ENCODE results near the gene SSBP3. TPM values are rescaled to one million over a fixed set of nuclear protein-coding genes. Genes with fewer than 3 reads are reported as not detected.

The SSBP3 gene
- total and polyA plus RNA-seq, 2 of the 13 experiments (the other 11 are each of a cell fraction or from before 2014, with no cell fraction given), result 8.5 to 17.6 TPM

- 92% methylated on average over 3 of the region's 3 CpGs for WGBS (ENCODE audit: low lambda C conversion rate)
- FAIRE-seq (no peak), ATAC-seq (no peak), DNase-seq (ENCODE audit: low spot score) (no peak)
- Histone ChIP-seq H3K79me2 (ENCODE audit: insufficient read depth, low read length) (no peaks in the 10 kb centered on the region), H3K4me2 (ENCODE audit: low read depth, low read length) (no peak overlapping the region), H3K4me1 (ENCODE audit: insufficient read depth, low read length) (no peaks in the 10 kb centered on the region), H4K20me1 (ENCODE audit: insufficient read depth, low read length) (no peaks in the 10 kb centered on the region), H3K4me3 (replicated peaks in 1 of 3; ENCODE audit: insufficient read depth in 1 of 3, low read depth in 2 of 3, low read length in 3 of 3) (no peak overlapping the region), H3K36me3 (replicated peaks in 1 of 2; ENCODE audit: control insufficient read depth in 1 of 2, insufficient read depth in 2 of 2, low read length in 2 of 2) (0 out of 5 replicates have a peak, but pooled peaks cover 0 to 2% of the 10 kb centered on the region in 2 experiments), H3K27me3 (ENCODE audit: control insufficient read depth in 1 of 2, insufficient read depth in 2 of 2, low read length in 2 of 2) (no peaks in the 10 kb centered on the region), H3K9me3 (ENCODE audit: low read length) (no peaks in the 10 kb centered on the region), H2AFZ (ENCODE audit: low read length) (no peak overlapping the region), H3K9ac (ENCODE audit: insufficient read depth, low read depth, low read length) (no peak overlapping the region), H3K27ac (ENCODE audit: extremely low read length, insufficient read depth, low read length) (no peak overlapping the region)
- TF ChIP-seq GABPA (IDR thresholded peaks at IDR 0.05; ENCODE audit: low read depth, low read length) (no peak), GABPA (CRISPR knock-in tag; IDR thresholded peaks at IDR 0.05; ENCODE audit: low read depth) (no peak), ATF7 (IDR thresholded peaks at IDR 0.05) (peak; percentile 87), ATF7 (CRISPR knock-in tag; IDR thresholded peaks at IDR 0.05) (no peak), SAFB2 (CRISPR knock-in tag; IDR thresholded peaks at IDR 0.05; ENCODE audit: borderline replicate concordance, low read depth) (no peak), ZNF629 (CRISPR knock-in tag; conservative IDR thresholded peaks at IDR 0.05) (peak; percentile 34; the same call in 1 of the 2 replicates)
- in situ Hi-C loops (cut with HindIII; ENCODE audit: extremely low pct_ligation_motif_present, low pct_unique_long_range_greater_than_20kb) (no loop called here), intact Hi-C loops (cut with micrococcal nuclease; ENCODE audit: unreplicated experiment) (no loop called here)
- CTCF ChIA-PET (ENCODE audit: low intra/inter-chr PET ratio, low total read pairs), result no interaction called here
- POLR2A ChIA-PET, result no interaction called here
- no TSS peak for BruUV-seq (replicated peaks)
These were observed 220.1 kb downstream of the SSBP3 start for GRCh38 chr1:54186056-54186455.

- in situ Hi-C loops (cut with HindIII; ENCODE audit: extremely low pct_ligation_motif_present, low pct_unique_long_range_greater_than_20kb), result no loop called here
- 96% methylated on average over 5 of the region's 5 CpGs for WGBS (ENCODE audit: low lambda C conversion rate)
- no peak overlapping the region for H3K27ac ChIP-seq (ENCODE audit: extremely low read length, insufficient read depth, low read length)
- DNase-seq (ENCODE audit: low spot score) (no peak), FAIRE-seq (no peak), ATAC-seq (no peak)
- no peaks in the 10 kb centered on the region for H3K27me3 ChIP-seq (ENCODE audit: control insufficient read depth in 1 of 2, insufficient read depth in 2 of 2, low read length in 2 of 2)
- H3K4me2 ChIP-seq (ENCODE audit: low read depth, low read length), result no peak overlapping the region
- no peak overlapping the region for H3K9ac ChIP-seq (ENCODE audit: insufficient read depth, low read depth, low read length)
- H2AFZ ChIP-seq (ENCODE audit: low read length), result no peak overlapping the region
- H3K4me1 ChIP-seq (ENCODE audit: insufficient read depth, low read length), result no peaks in the 10 kb centered on the region
- CTCF ChIA-PET (ENCODE audit: low intra/inter-chr PET ratio, low total read pairs), result interaction anchor here (1.8 kb wide), 1 partner anchor 308 kb away, joined by 10 read pairs; no protein-coding TSS in a partner anchor
- H3K4me3 ChIP-seq (replicated peaks in 1 of 3; ENCODE audit: insufficient read depth in 1 of 3, low read depth in 2 of 3, low read length in 3 of 3), result no peak overlapping the region
- no TSS peak for BruUV-seq (replicated peaks)
- no peaks in the 10 kb centered on the region for H4K20me1 ChIP-seq (ENCODE audit: insufficient read depth, low read length)
- H3K36me3 ChIP-seq (replicated peaks in 1 of 2; ENCODE audit: control insufficient read depth in 1 of 2, insufficient read depth in 2 of 2, low read length in 2 of 2), result no peaks in the 10 kb centered on the region; a peak in 1 of 5 replicates
- TF ChIP-seq ZNF136 (CRISPR knock-in tag; IDR thresholded peaks at IDR 0.05; ENCODE audit: low read depth), result no peak
- no peak for TF ChIP-seq ZBTB7A (CRISPR knock-in tag; IDR thresholded peaks at IDR 0.05)
- TF ChIP-seq YEATS4 (CRISPR knock-in tag; IDR thresholded peaks at IDR 0.05; ENCODE audit: borderline replicate concordance), result no peak
- TF ChIP-seq NFYC (CRISPR knock-in tag; IDR thresholded peaks at IDR 0.05), result no peak
- no peak for TF ChIP-seq ZNF761 (CRISPR knock-in tag; conservative IDR thresholded peaks at IDR 0.05)
- POLR2A ChIA-PET, result interaction anchor here (1.0 to 1.4 kb wide), 2 partner anchors 19 to 308 kb away, joined by 4 to 5 read pairs; partner anchors contain the start of genes CYB5RL and MRPL37
- H3K79me2 ChIP-seq (ENCODE audit: insufficient read depth, low read length), result no peaks in the 10 kb centered on the region
- intact Hi-C loops (cut with micrococcal nuclease; ENCODE audit: unreplicated experiment), result no loop called here
- H3K9me3 ChIP-seq (ENCODE audit: low read length), result no peaks in the 10 kb centered on the region
These were observed 225.4 kb downstream of the SSBP3 start for GRCh38 chr1:54180701-54181360.
